ENCODE results near the gene FRMD4A.
"Not testable (repeated sequence)": the region's sequence is repeated elsewhere in the genome, so short reads cannot be mapped to it uniquely, and the experiment has no call there.

The FRMD4A gene

GRCh38 chr10:14089556-14090292 lies 241.0 kb downstream of the FRMD4A start:
- H3K27ac Mint-ChIP-seq: no peak overlapping the region
- H3K36me3 Mint-ChIP-seq (ENCODE audit: insufficient read depth): no peaks in the 10 kb centered on the region
- H3K4me3 Mint-ChIP-seq: no peak overlapping the region
- no peaks in the 10 kb centered on the region for H3K4me1 Mint-ChIP-seq (ENCODE audit: low read depth in 2 of 2)
- H3K27me3 Mint-ChIP-seq: peaks cover 20% of the 10 kb centered on the region in 2 donors
- no peak for ATAC-seq (replicated peaks)
- H3K9me3 Mint-ChIP-seq: no peaks in the 10 kb centered on the region
- no peak for DNase-seq

GRCh38 chr10:14087566-14087965 lies 243.2 kb downstream of the FRMD4A start:
- no peak for ATAC-seq (replicated peaks)
- H3K27ac Mint-ChIP-seq: no peak overlapping the region
- peaks cover 22 to 25% of the 10 kb centered on the region in 2 donors for H3K27me3 Mint-ChIP-seq

GRCh38 chr10:14086596-14086995 lies 244.1 kb downstream of the FRMD4A start:
- DNase-seq (no peak), ATAC-seq (replicated peaks) (no peak)
- peaks cover 22 to 25% of the 10 kb centered on the region in 2 donors for H3K27me3 Mint-ChIP-seq
- H3K36me3 Mint-ChIP-seq (ENCODE audit: insufficient read depth): no peaks in the 10 kb centered on the region
- H3K9me3 Mint-ChIP-seq: no peaks in the 10 kb centered on the region
- no peak overlapping the region for H3K4me3 Mint-ChIP-seq
- no peaks in the 10 kb centered on the region for H3K4me1 Mint-ChIP-seq (ENCODE audit: low read depth in 2 of 2)
- H3K27ac Mint-ChIP-seq: no peak overlapping the region

More at GRCh38 chr10:14087566-14087965, 243.2 kb downstream of the FRMD4A start:
- DNase-seq: no peak
- H3K36me3 Mint-ChIP-seq (ENCODE audit: insufficient read depth): no peaks in the 10 kb centered on the region
- H3K9me3 Mint-ChIP-seq: no peaks in the 10 kb centered on the region
- no peaks in the 10 kb centered on the region for H3K4me1 Mint-ChIP-seq (ENCODE audit: low read depth in 2 of 2)
- H3K4me3 Mint-ChIP-seq: no peak overlapping the region

- Mint-ChIP-seq H3K27ac (no peak overlapping the region), H3K27me3 (peaks cover 27 to 34% of the 10 kb centered on the region in 2 donors), H3K36me3 (ENCODE audit: insufficient read depth) (no peaks in the 10 kb centered on the region), H3K4me3 (no peak overlapping the region), H3K4me1 (ENCODE audit: low read depth in 2 of 2) (no peaks in the 10 kb centered on the region), H3K9me3 (no peaks in the 10 kb centered on the region)
- DNase-seq: no peak
- ATAC-seq (replicated peaks): no peak
These were observed 245.8 kb downstream of the FRMD4A start for GRCh38 chr10:14084875-14085274.

- Mint-ChIP-seq H3K4me1 (ENCODE audit: low read depth in 2 of 2) (no peaks in the 10 kb centered on the region), H3K4me3 (no peak overlapping the region), H3K27me3 (peaks cover 33 to 48% of the 10 kb centered on the region in 2 donors), H3K36me3 (ENCODE audit: insufficient read depth) (no peaks in the 10 kb centered on the region), H3K27ac (no peak overlapping the region), H3K9me3 (peaks cover 0 to 3% of the 10 kb centered on the region in 2 donors)
- DNase-seq: no peak
- ATAC-seq (replicated peaks): no peak
These were observed 249.9 kb downstream of the FRMD4A start for GRCh38 chr10:14080795-14081194.

- ATAC-seq (replicated peaks): no peak
- DNase-seq: no peak
- H3K27me3 Mint-ChIP-seq: peaks cover 36 to 61% of the 10 kb centered on the region in 2 donors
- no peaks in the 10 kb centered on the region for H3K36me3 Mint-ChIP-seq (ENCODE audit: insufficient read depth)
- H3K27ac Mint-ChIP-seq: no peak overlapping the region
- H3K4me1 Mint-ChIP-seq (ENCODE audit: low read depth in 2 of 2): no peaks in the 10 kb centered on the region
- no peak overlapping the region for H3K4me3 Mint-ChIP-seq
- peaks cover 0 to 3% of the 10 kb centered on the region in 2 donors for H3K9me3 Mint-ChIP-seq
These were observed 253.3 kb downstream of the FRMD4A start for GRCh38 chr10:14077430-14077829.

- Mint-ChIP-seq H3K4me3 (no peak overlapping the region), H3K27ac (no peak overlapping the region), H3K27me3 (peaks cover 46 to 67% of the 10 kb centered on the region in 2 donors), H3K4me1 (ENCODE audit: low read depth in 2 of 2) (no peaks in the 10 kb centered on the region), H3K9me3 (peaks cover 0 to 3% of the 10 kb centered on the region in 2 donors), H3K36me3 (ENCODE audit: insufficient read depth) (no peaks in the 10 kb centered on the region)
- ATAC-seq (replicated peaks) (no peak), DNase-seq (no peak)
These were observed 256.5 kb downstream of the FRMD4A start for GRCh38 chr10:14074062-14074884.

- Mint-ChIP-seq H3K27ac (no peak overlapping the region), H3K27me3 (peaks cover 44 to 62% of the 10 kb centered on the region in 2 donors), H3K4me1 (ENCODE audit: low read depth in 2 of 2) (no peaks in the 10 kb centered on the region), H3K9me3 (no peaks in the 10 kb centered on the region), H3K4me3 (no peak overlapping the region), H3K36me3 (ENCODE audit: insufficient read depth) (no peaks in the 10 kb centered on the region)
- DNase-seq: no peak
- ATAC-seq (replicated peaks): no peak
These were observed 258.2 kb downstream of the FRMD4A start for GRCh38 chr10:14072541-14072940.

- Mint-ChIP-seq H3K4me3 (no peak overlapping the region), H3K36me3 (ENCODE audit: insufficient read depth) (no peaks in the 10 kb centered on the region), H3K27ac (no peak overlapping the region), H3K9me3 (no peaks in the 10 kb centered on the region), H3K27me3 (peaks cover 44 to 62% of the 10 kb centered on the region in 2 donors), H3K4me1 (ENCODE audit: low read depth in 2 of 2) (no peaks in the 10 kb centered on the region)
- ATAC-seq (replicated peaks) (no peak), DNase-seq (no peak)
These were observed 258.8 kb downstream of the FRMD4A start for GRCh38 chr10:14071956-14072355.

GRCh38 chr10:14068601-14069250 lies 262.0 kb downstream of the FRMD4A start:
- peaks cover 59% of the 10 kb centered on the region in 2 donors for H3K27me3 Mint-ChIP-seq
- no peak for ATAC-seq (replicated peaks)

GRCh38 chr10:14067638-14068037 lies 263.1 kb downstream of the FRMD4A start:
- not testable (repeated sequence) for H3K4me3 Mint-ChIP-seq; DNase-seq; H3K36me3 Mint-ChIP-seq (ENCODE audit: insufficient read depth); H3K4me1 Mint-ChIP-seq (ENCODE audit: low read depth in 2 of 2); H3K9me3 Mint-ChIP-seq; ATAC-seq (replicated peaks); H3K27ac Mint-ChIP-seq
- H3K27me3 Mint-ChIP-seq: peaks cover 50 to 53% of the 10 kb centered on the region in 2 donors

More at GRCh38 chr10:14068601-14069250, 262.0 kb downstream of the FRMD4A start:
- Mint-ChIP-seq H3K4me1 (ENCODE audit: low read depth in 2 of 2) (no peaks in the 10 kb centered on the region), H3K4me3 (no peak overlapping the region), H3K27ac (no peak overlapping the region), H3K36me3 (ENCODE audit: insufficient read depth) (no peaks in the 10 kb centered on the region), H3K9me3 (no peaks in the 10 kb centered on the region)
- DNase-seq: no peak

GRCh38 chr10:14066106-14066505 lies 264.6 kb downstream of the FRMD4A start:
- H3K9me3 Mint-ChIP-seq: no peaks in the 10 kb centered on the region
- DNase-seq (no peak), ATAC-seq (replicated peaks) (no peak)
- H3K4me3 Mint-ChIP-seq: no peak overlapping the region
- H3K27me3 Mint-ChIP-seq: peaks cover 51 to 53% of the 10 kb centered on the region in 2 donors
- H3K4me1 Mint-ChIP-seq (ENCODE audit: low read depth in 2 of 2): no peaks in the 10 kb centered on the region
- H3K36me3 Mint-ChIP-seq (ENCODE audit: insufficient read depth): no peaks in the 10 kb centered on the region
- H3K27ac Mint-ChIP-seq: no peak overlapping the region

- H3K27me3 Mint-ChIP-seq: peaks cover 38 to 43% of the 10 kb centered on the region in 2 donors
- no peak for ATAC-seq (replicated peaks)
- no peak for DNase-seq
- H3K36me3 Mint-ChIP-seq (ENCODE audit: insufficient read depth): no peaks in the 10 kb centered on the region
- no peaks in the 10 kb centered on the region for H3K9me3 Mint-ChIP-seq
- H3K4me1 Mint-ChIP-seq (ENCODE audit: low read depth in 2 of 2): no peaks in the 10 kb centered on the region
- H3K27ac Mint-ChIP-seq: no peak overlapping the region
- no peak overlapping the region for H3K4me3 Mint-ChIP-seq
These were observed 267.0 kb downstream of the FRMD4A start for GRCh38 chr10:14063531-14064285.
